Right forelimb (tissue), 1 donor: ENCODE results near the gene KTN1.
A peak's percentile ranks its signal among the peaks of the same experiment; 100 is the strongest.

Source experiments
- DNase-seq: peaks from one replicate; pipeline ENCODE4 v3.0.0-alpha.2; 2018

The KTN1 gene

DNA sequence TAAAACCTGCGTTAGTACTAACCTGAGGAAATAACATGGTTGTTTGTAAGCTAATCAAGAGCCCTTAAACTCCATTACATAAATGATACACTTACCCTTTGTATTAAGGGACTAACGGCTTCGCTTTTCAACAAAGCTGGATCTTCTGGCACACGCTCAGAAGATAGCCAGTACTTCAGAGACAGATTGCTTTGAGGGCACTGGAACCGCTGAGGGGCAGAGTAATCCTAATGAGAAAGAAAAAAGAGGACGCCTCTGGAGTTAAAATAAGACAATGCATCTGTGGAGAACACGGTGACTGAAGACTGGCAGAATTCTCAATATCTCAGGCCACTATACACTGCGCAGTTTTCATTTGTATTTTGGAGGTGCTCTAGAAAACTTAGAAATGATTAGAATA lies 1.5 kb upstream of the KTN1 start:
- no peak for DNase-seq

DNA sequence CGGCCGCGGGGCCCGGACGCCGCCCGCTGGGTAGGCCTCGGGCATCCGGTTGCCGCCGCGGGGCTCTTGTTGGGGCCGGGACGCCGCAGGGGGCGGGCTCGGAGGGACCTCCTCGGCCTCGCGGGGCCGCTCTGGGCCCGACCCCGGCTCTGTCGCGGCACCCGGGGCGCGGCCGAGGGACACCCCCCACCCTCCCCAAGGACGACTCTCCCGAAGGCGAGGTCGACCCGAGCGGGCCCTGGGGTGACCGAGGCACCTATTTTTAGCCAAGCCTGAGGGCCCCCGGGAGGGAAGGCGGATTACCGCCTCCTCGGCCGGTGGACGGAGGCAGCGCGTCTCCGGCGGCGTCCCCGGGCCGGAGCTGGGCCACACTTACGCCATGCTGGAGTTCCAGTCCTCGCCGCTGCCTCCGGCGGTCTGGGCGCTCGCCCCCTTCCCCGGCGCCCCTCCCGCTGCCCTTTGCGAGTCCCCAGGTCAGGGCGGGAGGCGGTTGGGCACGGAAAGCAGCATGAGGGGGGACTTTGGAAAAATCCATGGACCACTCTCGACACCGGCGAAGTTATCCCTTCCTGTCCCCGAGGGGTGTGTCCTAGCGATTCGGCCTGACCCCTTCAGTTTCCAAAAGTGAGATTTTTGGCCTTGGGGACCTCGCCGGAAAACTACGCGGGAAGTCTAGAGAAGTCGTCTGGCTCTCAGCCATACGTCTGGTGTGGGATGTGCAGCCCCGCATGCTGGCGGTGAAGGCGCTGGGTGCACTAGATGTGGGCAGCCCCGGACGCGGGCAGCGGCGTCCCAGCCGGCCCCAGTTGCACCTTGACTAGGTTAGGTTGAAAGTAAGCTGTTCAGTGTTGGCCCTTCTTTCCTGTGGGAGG lies 699 bp downstream of the KTN1 start:
- peak; percentile 77 for DNase-seq

DNA sequence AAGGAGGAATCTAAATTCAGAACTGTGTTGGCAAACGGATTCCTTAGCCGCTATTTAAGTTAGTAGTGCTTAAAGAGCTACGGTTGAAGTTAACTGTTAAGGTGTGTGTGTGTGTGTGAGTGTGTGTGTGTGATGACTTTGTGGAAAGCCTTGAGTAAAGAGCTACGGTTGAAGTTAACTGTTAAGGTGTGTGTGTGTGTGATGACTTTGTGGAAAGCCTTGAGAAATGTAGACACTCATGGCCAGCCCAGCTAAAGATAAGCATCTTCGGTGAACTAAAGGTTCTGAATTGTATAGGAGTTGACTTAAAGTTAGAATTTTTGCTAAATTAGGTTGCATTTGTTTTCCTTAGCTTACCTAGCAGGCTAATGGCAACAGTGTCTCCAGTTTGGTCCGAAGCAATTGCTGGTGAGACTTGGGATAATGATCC lies 1.4 kb downstream of the KTN1 start:
- DNase-seq: no peak

DNA sequence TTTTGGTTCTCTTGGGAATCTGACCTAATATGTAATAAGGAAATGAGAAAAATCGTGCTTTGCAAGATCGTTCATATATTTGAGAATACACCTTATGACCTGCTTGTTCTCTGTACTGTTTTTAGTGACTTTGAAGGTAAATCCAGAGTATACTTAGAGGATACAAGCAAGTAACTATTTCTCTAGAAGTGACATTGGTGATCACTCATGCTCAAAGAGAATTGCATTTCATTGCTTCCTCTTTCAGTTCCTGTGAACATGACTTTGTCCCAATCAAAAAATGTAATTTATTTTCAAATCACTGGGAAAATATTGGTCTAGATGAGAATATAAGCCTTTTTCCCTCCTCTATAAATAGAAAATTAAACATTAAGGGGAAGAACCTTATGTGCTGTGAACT lies 2.7 kb downstream of the KTN1 start:
- no peak for DNase-seq

DNA sequence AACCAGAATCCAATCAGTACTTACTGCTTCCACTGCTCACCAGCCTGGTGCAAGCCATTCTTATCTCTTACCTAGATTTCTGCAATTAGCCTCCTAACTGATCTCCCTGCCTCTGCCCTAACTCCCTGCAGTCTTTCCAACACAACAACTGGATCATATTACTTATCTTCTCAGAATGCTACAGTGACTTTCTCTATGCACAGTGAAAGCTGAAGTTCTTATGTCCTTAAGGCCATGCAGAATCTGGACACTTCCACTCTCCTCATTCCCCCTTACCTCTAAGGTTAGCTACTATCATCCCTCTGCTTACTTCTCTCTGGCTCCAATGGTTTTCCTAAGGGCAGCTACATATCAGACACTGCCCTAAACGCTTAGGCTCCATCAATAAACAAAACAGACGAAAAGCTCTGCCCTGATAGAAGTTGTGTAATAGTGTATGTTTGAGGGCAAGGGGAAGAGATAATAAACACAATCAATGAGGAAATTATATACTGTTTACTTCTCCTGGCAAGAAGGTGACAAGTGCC lies 4.0 kb downstream of the KTN1 start:
- DNase-seq: no peak

DNA sequence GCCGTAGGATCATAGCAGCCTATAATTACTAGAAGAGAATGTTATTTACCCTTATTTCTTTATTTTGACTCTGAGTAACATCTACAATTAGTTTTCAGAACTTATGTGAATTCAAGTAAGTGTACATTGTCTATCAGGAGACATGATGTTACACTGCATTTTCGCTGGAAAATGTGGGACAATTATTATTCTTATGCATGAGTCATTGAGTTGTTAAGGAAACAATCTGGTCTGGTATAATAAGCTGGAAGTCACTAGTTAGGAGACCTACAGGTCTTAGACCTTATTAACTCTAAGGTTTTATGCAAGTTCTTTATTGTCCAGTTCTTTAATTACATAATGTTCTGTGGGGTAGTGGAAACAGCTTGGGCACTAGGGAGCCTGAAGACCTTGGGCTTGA lies 5.8 kb downstream of the KTN1 start:
- no peak for DNase-seq

DNA sequence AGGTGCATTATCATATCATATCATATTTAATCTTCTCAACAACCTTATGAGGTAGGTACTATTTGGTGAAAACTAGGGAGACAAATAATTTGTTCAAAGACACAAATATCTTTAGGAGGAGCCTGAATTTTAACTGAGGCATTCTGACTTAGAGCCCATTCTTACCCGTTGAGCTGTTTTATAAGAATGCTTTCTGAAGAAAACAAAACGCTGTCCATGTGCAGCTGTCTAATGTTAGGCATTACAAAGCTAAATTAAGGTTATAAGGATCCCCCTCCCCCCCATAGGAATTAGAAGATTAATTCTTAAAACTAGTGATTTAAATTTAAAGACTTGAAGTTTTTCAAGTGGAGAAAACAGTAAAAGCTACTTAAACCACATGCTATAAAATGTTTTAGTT lies 6.4 kb downstream of the KTN1 start:
- DNase-seq: no peak

DNA sequence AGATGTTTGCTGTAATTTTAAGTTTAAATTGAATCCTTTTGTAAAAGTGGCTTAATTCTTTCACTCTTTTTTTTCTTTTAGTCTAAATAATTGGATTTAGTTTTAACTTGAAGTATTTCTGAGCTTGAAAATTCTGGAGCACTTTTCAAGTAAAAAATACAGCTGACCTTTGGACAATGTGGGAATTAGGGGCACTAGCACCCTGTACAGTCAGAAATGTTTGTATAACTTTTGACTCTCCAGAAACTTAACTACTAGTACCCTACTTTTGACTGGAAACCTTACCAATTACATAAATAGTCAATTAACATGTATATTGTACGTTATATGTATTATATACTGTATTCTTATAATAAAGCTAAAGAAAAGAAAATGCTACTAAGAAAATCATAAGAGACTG lies 7.8 kb downstream of the KTN1 start:
- no peak for DNase-seq

DNA sequence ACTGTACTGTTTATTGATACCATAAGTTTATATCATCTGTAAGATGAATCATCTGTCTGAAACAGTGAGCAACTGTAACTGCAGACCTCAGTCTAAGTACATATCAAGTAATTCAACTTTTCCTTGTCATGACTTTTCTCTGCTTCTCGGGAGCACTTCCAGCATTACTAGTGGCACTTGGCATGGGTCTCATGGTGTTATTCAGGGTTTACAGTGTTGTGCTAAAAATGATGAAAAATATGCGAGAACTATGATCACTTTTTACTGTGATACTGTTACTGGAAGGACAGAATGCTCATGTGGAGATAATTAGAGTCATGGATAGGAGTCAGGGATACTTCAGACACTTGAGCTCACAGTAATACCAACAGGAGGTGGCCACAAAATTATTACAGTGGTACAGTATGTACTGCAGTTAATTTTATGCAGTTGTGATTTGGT lies 8.3 kb downstream of the KTN1 start:
- DNase-seq: no peak

DNA sequence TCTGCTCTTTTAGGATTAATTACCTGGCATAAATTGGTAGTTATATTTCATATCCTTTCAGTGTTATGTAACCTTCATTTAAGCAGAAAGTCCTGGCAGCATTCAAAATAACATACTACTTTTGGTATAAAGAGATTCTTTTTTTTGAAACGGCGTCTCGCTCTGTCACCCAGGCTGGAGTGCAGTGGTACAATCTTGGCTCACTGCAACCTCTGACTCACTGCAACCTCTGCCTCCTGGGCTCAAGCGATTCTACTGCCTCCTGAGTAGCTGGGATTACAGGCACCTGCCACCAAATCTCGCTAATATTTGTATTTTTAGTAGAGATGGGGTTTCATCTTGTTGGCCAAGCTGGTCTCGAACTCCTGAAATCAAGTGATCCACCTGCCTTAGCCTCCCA lies 9.2 kb downstream of the KTN1 start:
- DNase-seq: no peak

DNA sequence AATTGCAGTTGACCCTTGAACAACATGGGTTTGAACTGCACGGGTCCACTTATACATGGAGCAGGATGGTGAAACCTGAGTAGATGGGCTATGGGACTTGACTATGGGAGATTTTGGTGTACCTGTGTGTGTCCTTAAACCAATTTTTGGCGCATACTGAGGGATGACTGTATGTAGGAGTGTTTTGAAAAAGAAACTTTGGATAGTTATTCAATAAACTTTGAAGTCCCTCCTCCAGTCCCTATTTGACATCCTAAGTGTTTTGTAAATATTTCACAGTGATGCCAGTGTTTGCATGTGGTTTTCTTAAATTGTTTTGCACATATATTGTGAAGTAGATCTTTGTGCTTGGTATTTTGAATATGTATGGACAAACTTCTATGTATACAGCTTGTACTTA lies 12.4 kb downstream of the KTN1 start:
- no peak for DNase-seq

DNA sequence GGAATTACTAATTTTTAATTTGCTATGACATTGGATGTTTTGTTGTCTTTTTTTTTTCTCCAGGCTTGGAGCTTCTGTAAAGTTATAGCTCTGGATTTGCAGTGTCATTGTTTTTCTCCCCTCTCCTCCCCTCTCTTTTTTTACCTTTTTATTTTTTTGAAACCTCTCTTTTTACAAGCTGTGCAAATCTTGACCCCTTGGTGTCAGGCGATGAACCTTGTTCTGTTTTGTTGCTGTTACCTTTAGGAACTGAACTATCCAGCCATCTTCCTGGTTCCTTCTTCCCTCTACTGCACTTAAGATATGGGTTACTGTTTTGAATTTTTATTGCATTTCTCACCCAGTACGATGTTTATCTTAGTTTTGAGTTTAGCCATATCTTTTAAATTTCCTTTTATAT lies 13.7 kb downstream of the KTN1 start:
- DNase-seq: no peak

DNA sequence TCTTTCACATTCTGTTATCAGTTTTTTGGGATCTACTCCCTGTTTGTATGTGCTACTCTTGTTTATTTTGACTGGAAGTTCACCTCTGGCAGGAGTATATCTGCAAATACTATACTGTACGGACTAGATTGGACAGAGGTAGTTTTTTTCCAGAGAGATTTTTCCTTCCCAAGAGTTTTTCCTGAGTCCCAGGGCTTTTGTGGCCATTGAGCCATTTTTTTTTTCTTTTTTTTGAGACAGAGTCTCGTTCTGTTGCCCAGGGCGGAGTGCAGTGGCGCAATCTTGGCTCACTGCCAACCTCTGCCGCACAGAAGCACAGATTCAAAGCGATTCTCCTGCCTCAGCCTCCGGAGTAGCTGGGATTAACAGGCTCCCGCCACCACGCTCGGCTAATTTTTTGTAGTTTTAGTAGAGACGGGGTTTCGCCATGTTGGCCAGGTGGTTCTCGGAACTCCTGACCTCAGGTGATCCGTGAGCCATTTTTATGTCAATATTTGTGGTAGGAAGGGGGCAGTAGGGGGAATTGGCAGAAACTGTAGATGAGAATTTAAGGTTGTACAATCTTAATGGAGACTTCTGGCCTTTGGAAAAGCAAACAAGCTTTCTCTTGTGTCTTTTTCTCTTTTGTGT lies 19.4 kb downstream of the KTN1 start:
- no peak for DNase-seq

DNA sequence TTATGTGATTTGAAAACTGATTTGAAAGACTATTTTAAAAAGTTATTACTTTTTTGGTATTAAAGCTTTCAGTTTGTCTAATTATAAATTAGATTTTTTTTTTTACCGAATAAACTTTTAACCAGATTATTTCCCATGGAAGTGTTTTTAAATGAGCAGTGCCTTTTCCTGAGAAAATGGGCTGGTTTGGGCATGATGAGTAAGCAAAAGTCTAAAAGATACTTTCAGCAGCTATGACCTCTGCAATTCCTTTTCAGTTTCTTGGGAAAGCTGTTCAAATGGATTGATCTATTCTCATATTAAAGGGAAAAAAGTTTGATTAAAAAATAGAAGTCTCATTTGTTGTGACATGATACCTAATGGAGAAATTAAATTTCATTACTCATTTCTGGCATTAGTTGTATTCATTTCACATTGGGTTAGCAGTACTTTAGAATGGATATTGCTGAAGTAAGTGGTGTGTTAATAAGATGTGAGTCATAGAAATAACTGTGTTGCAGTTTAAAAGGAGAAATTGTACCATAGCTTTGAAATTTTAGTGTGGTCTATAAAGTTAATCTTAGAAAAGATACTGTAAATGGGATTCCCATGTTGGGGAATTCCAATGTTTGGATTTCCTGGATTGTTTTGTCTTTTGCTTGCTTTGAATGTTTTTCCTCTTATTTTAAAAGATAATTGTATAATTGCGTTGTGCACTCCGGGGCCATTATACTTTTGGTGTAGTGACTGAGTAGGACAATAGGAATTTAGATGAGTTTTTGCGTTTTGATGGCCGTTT lies 21.0 kb downstream of the KTN1 start:
- no peak for DNase-seq

DNA sequence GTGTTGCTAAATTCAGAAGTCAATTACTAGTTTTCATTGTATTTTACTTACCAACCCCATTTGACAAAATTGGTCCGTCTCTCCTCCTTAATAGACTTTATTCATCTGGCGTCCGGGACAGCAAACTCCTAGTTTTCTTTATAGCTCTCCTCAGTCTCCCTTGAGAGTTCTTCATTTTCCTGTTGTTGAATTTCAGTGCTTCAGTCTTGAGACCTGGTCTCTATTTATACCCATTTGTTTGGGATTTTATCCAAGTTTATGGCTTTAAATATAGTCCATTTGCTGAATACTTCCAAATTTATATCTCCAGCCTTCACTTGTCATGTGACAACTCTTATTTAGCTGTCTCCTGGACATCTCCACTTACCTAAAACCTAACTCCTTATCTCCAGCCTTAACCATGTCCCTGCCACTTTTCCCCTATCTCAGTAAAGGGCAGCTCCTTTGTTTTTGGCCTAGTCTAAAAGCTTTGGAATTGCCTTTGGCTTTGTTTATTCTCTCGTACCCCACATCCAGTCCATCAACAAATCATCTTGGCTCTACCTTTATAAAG lies 23.5 kb downstream of the KTN1 start:
- DNase-seq: no peak

DNA sequence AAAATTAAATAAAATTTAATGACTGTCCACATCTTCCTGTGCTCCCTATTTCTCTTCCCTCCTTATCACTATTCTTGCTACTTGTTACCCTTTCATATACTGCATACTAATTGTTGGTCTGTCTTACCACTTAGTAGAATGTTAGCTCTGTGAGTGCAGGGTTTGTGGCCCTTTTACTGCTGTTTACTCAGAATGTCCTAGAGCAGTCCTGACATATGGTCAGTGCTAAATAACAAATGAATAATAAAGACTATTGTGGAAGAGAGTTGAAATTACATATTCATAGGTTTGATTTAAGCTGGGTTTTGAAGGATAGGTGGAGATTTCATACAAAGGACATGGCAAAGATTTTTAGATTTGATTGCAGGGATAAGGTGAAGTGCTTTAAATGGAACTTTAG lies 24.5 kb downstream of the KTN1 start:
- no peak for DNase-seq

DNA sequence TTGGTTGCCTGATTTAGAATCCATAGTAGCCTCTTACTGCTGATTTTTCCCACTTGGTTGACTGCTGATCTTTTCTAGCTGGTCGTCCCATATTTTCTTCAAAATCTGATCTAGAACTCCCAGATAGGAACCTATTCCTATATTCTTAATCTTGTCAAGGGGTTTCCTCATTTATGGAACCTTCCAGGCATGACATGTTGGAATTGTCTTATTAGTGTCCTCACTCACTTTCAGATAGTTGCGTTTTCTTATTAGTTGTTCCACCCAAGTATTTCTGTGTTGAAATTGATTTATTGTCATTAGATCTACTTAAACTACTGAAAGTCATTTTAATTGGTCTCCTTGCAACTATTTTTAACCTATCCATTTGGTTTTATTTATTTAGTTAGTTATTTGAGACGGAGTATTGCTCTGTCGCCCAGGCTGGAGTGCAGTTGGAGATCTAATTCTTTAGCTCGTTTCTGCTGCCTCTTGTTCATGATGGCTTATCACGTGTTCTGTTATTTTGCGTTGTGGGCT lies 25.0 kb downstream of the KTN1 start:
- DNase-seq: no peak

DNA sequence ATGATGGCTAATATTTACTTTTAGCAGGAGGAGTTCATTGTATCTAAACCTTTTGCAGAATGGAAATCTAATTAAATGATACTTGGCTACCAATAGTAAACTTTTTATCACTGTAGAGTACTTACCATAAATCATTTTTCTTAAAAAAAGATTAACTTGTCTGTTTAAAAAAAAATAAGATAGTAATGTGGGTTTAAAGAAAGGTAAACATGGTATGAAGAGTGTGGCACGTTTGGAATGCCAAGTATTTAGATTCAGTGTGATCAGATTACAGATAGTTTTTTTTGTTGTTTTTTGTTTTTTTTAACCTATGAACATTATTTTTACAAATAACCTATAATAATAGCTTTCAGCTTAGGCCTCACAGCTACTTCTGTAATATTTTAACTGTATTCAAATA lies 25.8 kb downstream of the KTN1 start:
- DNase-seq: no peak

DNA sequence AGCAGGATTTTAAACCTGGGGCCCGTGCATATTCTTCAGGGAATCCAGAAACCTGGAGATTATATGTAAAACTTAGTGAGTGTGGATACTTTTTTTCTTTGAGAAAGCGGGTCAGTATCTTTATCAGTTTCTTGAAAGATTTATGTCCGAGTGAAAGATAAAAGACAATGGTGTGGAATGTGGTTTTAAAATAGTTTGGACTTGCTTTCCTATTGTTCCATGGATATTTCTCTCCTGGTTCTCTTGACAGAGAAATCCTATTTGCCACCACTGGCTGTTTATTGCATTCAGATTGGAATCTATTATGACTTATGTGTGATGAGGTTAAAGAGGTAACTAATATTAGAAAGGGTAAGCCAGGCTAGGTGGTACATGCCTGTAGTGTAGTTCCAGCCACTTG lies 27.4 kb downstream of the KTN1 start:
- no peak for DNase-seq

DNA sequence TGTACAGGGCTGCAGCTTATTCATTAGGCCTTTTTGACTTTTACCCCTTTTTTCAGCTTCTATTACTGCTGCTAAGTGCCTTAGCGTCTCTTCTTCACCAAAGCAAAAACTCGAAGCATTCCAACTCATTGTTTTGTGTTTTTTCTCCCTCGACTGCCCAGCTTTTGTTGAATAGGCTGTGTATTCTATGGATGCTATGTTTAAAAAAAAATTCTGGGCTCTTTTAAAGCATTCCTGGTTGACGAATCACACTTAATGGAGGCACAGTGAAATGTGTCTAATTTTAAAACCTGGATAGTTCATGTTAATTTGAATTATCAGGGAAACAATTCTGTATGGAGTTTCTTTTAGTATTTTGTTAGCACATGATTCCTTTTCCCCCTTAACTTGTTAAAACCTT lies 29.7 kb downstream of the KTN1 start:
- DNase-seq: no peak

DNA sequence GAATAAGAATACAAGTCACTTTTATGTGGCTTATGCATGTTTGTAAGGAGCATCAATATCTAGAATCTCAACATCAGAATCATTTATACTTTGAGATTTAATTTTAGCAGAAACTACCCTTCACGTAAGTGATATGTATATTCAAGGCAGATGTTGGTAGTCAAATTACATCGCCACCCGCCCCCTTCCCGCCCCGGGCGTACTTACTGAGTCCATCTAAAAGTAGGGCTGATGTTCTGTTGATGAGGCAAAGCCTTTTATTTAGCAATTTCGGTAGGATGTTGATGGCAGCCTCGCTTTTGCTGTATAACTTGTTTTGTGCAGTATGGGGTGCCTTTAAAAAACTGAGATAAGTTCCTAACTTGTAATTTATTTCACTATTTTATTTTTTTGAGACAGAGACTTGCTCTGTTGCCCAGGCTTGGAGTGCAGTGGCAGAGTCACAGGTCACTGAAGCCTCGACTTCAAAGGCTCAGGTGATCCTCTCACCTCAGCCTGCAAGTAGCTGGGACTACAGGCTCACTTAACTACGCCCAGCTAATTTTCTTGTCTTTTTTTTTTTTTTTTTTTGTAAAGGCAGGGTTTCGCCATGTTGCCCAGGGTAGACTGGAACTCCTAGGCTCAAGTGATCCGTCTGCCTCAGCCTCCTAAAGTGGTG lies 30.8 kb downstream of the KTN1 start:
- no peak for DNase-seq

DNA sequence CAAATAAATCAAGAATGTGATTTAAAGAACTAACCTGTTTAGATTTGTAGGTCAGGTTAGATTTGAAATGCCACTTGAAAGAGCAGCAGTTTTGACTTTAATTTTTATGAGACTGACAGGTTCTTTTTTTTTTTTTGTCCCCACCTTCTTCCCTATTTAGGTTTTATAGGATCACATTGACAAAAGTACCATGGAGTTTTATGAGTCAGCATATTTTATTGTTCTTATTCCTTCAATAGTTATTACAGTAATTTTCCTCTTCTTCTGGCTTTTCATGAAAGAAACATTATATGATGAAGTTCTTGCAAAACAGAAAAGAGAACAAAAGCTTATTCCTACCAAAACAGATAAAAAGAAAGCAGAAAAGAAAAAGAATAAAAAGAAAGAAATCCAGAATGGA lies 31.9 kb downstream of the KTN1 start:
- DNase-seq: no peak
